K562 (cell line): ENCODE data around the gene VPS4B.

Source experiments
- ARID4B ChIP-seq: sonication (generic); formaldehyde crosslinking; IDR thresholded peaks from 2 replicates; pipeline ENCODE4 v1.8.0; 2022; ENCODE audit warnings: mild to moderate bottlenecking, missing genetic modification reagents
- ATF3 ChIP-seq, 2 experiments: fragments of 450-650 bp in 1 of 2; sonication (generic) in 1 of 2; formaldehyde crosslinking in 1 of 2; IDR thresholded peaks in 1 of 2; conservative IDR thresholded peaks in 1 of 2; 2 replicates each; pipeline versions ENCODE4 v1.6.1 to v1.8.1; 2016 to 2023; ENCODE audit warnings: mild to moderate bottlenecking in 2 of 2, moderate library complexity in 2 of 2, inconsistent platforms in 1 of 2, missing genetic modification reagents in 1 of 2
- CTCF ChIP-seq, 3 experiments: IDR thresholded peaks in 2 of 3; conservative IDR thresholded peaks in 1 of 3; 2 replicates each; pipeline ENCODE4 v1.5.1; 2011 to 2012; ENCODE audit warnings: low read length in 3 of 3, mild to moderate bottlenecking in 3 of 3, control low read depth in 2 of 3, improper control_type of control experiment in 1 of 3, inconsistent platforms in 1 of 3, low read depth in 1 of 3, mixed read lengths in 1 of 3, moderate library complexity in 1 of 3; ENCODE audit not compliant: insufficient read depth in 2 of 3
- E2F4 ChIP-seq: sonication (generic); formaldehyde crosslinking; IDR thresholded peaks from 2 replicates; pipeline ENCODE4 v1.8.0; 2022; ENCODE audit warnings: mild to moderate bottlenecking, low read depth, missing genetic modification reagents
- E4F1 ChIP-seq: fragments of 250-450 bp; sonication (Bioruptor Pico); IDR thresholded peaks from 2 replicates; pipeline ENCODE4 v1.5.0; 2021; ENCODE audit warnings: mild to moderate bottlenecking, borderline replicate concordance
- IRF1 ChIP-seq: sonication (generic); formaldehyde crosslinking; IDR thresholded peaks from 2 replicates; pipeline ENCODE4 v1.8.0; 2022; ENCODE audit warnings: missing genetic modification reagents, mild to moderate bottlenecking, borderline replicate concordance
- JUND ChIP-seq, 2 experiments: IDR thresholded peaks; 2 replicates in 1 of 2; 3 replicates in 1 of 2; pipeline ENCODE4 v1.6.1; 2011; ENCODE audit warnings: borderline replicate concordance in 2 of 2, low read depth in 2 of 2, low read length in 2 of 2, improper control_type of control experiment in 1 of 2, missing biosample characterization in 1 of 2, missing genetic modification characterization in 1 of 2, missing genetic modification reagents in 1 of 2
- KDM1A ChIP-seq, 2 experiments: fragments of 450-650 bp; IDR thresholded peaks; 2 replicates each; pipeline ENCODE4 v1.6.1; 2016; ENCODE audit warnings: mild to moderate bottlenecking in 2 of 2
- MAX ChIP-seq: sonication (generic); formaldehyde crosslinking; IDR thresholded peaks from 2 replicates; pipeline ENCODE4 v1.9.0; 2022; ENCODE audit warnings: mild to moderate bottlenecking, missing genetic modification reagents
- PRMT5 ChIP-seq: sonication (generic); formaldehyde crosslinking; IDR thresholded peaks from 2 replicates; pipeline ENCODE4 v1.5.0; 2020; ENCODE audit warnings: missing genetic modification reagents
- PYGO2 ChIP-seq: fragments of 450-650 bp; IDR thresholded peaks from 2 replicates; pipeline ENCODE4 v1.6.1; 2016; ENCODE audit warnings: mild to moderate bottlenecking, missing genetic modification characterization, moderate library complexity, missing compliant biosample characterization
- TCF7 ChIP-seq: sonication (generic); IDR thresholded peaks from 2 replicates; pipeline ENCODE4 v1.6.1; 2016; ENCODE audit warnings: antibody characterized with exemption, borderline replicate concordance
- ZC3H11A ChIP-seq: IDR thresholded peaks from 2 replicates; pipeline ENCODE4 v1.6.1; 2012; ENCODE audit warnings: low read depth, low read length, improper control_type of control experiment
- ZNF76 ChIP-seq: fragments of 250-450 bp; sonication (Bioruptor Pico); IDR thresholded peaks from 2 replicates; pipeline ENCODE4 v1.4.0; 2020; ENCODE audit warnings: mild to moderate bottlenecking, moderate library complexity, borderline replicate concordance

- TF ChIP-seq CTCF (IDR thresholded peaks at IDR 0.05 in 2 of 3, conservative IDR thresholded peaks at IDR 0.05 in 1 of 3; ENCODE audit: insufficient read depth in 2 of 3, low read depth in 1 of 3, low read length in 3 of 3) (no peak), E2F4 (CRISPR knock-in tag) (no peak), E4F1 (CRISPR knock-in tag) (no peak), MAX (CRISPR knock-in tag) (no peak), ARID4B (CRISPR knock-in tag) (no peak), TCF7 (no peak), ZNF76 (CRISPR knock-in tag) (no peak), KDM1A (IDR thresholded peaks at IDR 0.05) (no peak), ATF3 (IDR thresholded peaks at IDR 0.05) (no peak), ATF3 (CRISPR knock-in tag; conservative IDR thresholded peaks at IDR 0.05) (no peak), PRMT5 (CRISPR knock-in tag) (no peak), PYGO2 (tag) (no peak), IRF1 (CRISPR knock-in tag) (no peak), ZC3H11A (no peak), JUND (IDR thresholded peaks at IDR 0.05; ENCODE audit: borderline replicate concordance, low read depth, low read length) (no peak), JUND (tag; IDR thresholded peaks at IDR 0.05; ENCODE audit: borderline replicate concordance, low read depth, low read length) (no peak)
Measured at GRCh38 chr18:63407734-63408133, 14.5 kb downstream of the VPS4B start.
